MCF 10A (cell line): Measurements from ENCODE around the gene PIP4K2A. TPM values are rescaled to one million over a fixed set of nuclear protein-coding genes. Genes with fewer than 3 reads are reported as not detected.

Experiments used
- BruUV-seq: library from RNA; stranded (reverse); fragments of 400-500 nt; replicated peaks from 2 replicates; lab custom pipeline; 2021; lab: Mats Ljungman, UMichigan
- CTCF ChIA-PET: fragments of 300-600 bp; sonication (Branson Sonifier 250); formaldehyde crosslinking; extraction: SDS; loops from one replicate; lab custom pipeline; 2021; ENCODE audit warnings: antibody characterized with exemption, inconsistent platforms; lab: Yijun Ruan, JAX
- POLR2A ChIA-PET: fragments of 300-600, 350-650 bp; sonication (Branson Sonifier 250); formaldehyde crosslinking; extraction: SDS; loops from one replicate; lab custom pipeline; 2020; ENCODE audit warnings: antibody characterized with exemption, inconsistent platforms; lab: Yijun Ruan, JAX
- DNase-seq: peaks from one replicate; pipeline ENCODE4 v3.0.0-alpha.2; 2018; ENCODE audit not compliant: unreplicated experiment
- H3K27ac Mint-ChIP-seq: one replicate; pipeline ENCODE4 v1.8.0; 2022; ENCODE audit warnings: mild to moderate bottlenecking, low read depth, mixed read lengths; ENCODE audit not compliant: unreplicated experiment
- H3K27me3 Mint-ChIP-seq: one replicate; pipeline ENCODE4 v1.8.0; 2022; ENCODE audit warnings: mixed read lengths; ENCODE audit not compliant: insufficient read depth, unreplicated experiment
- H3K36me3 Mint-ChIP-seq: one replicate; pipeline ENCODE4 v1.8.0; 2022; ENCODE audit warnings: mild to moderate bottlenecking, moderate library complexity, mixed read lengths; ENCODE audit not compliant: insufficient read depth, unreplicated experiment
- H3K4me1 Mint-ChIP-seq: one replicate; pipeline ENCODE4 v1.8.0; 2022; ENCODE audit warnings: mixed read lengths; ENCODE audit not compliant: insufficient read depth, unreplicated experiment
- H3K4me3 Mint-ChIP-seq: one replicate; pipeline ENCODE4 v1.8.0; 2022; ENCODE audit warnings: mild to moderate bottlenecking, moderate library complexity, mixed read lengths; ENCODE audit not compliant: unreplicated experiment
- H3K9me3 Mint-ChIP-seq: one replicate; pipeline ENCODE4 v1.8.0; 2022; ENCODE audit warnings: mixed read lengths; ENCODE audit not compliant: unreplicated experiment
- intact Hi-C: fragments of 100-400 bp; cut with micrococcal nuclease; formaldehyde crosslinking; loops from 2 replicates; pipeline ENCODE4 v1.14.1; 2022
- total RNA-seq: library from RNA; stranded (reverse); gene quantifications from 2 replicates; pipeline ENCODE4 v1.2.3, GENCODE V29; 2022
- TF ChIP-seq, protein P1 (sequence below): fragments of 200-600 bp; IDR thresholded peaks from one replicate; pipeline ENCODE4 v1.8.0; 2022; ENCODE audit warnings: antibody characterized with exemption, mild to moderate bottlenecking; ENCODE audit not compliant: unreplicated experiment

The PIP4K2A gene
- total RNA-seq, 1 experiment from 2014 or later, result 24.2 TPM

DNA sequence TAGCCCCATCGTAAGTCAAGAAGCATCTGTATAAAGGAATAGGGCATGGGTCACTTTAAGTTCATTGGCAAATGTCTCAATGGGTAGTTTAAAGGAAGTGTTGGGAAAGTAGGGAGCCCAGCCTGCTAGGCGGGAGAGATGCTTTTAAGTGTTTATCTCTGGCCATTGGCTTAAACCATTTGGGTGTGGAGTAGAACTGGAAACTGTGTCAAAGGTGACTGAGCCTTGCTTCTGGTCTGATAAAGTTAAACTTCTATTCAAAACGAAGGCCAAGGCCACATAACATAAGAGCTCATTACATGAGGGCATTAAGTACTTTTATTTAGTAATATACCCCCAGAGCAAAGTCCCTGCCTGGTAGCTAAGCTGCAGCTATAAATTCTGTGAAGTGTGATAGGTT is 220.4 kb downstream of the PIP4K2A start:
- H3K27me3 Mint-ChIP-seq, result no peaks in the 10 kb centered on the region
- no peak overlapping the region for H3K27ac Mint-ChIP-seq
- ChIA-PET CTCF (interaction anchor here (0.6 kb wide), 2 partner anchors 10 to 233 kb away, joined by 3 read pairs; no protein-coding TSS in a partner anchor), POLR2A (interaction anchor here (0.6 kb wide), 1 partner anchor 10 kb away, joined by 3 read pairs; no protein-coding TSS in a partner anchor)
- intact Hi-C loops, result no loop called here
- H3K4me3 Mint-ChIP-seq, result no peak overlapping the region
- H3K9me3 Mint-ChIP-seq, result no peaks in the 10 kb centered on the region
- no peaks in the 10 kb centered on the region for H3K36me3 Mint-ChIP-seq
- H3K4me1 Mint-ChIP-seq, result no peaks in the 10 kb centered on the region
- DNase-seq, result no peak
- no TSS peak for BruUV-seq
- TF ChIP-seq, protein P1, sequence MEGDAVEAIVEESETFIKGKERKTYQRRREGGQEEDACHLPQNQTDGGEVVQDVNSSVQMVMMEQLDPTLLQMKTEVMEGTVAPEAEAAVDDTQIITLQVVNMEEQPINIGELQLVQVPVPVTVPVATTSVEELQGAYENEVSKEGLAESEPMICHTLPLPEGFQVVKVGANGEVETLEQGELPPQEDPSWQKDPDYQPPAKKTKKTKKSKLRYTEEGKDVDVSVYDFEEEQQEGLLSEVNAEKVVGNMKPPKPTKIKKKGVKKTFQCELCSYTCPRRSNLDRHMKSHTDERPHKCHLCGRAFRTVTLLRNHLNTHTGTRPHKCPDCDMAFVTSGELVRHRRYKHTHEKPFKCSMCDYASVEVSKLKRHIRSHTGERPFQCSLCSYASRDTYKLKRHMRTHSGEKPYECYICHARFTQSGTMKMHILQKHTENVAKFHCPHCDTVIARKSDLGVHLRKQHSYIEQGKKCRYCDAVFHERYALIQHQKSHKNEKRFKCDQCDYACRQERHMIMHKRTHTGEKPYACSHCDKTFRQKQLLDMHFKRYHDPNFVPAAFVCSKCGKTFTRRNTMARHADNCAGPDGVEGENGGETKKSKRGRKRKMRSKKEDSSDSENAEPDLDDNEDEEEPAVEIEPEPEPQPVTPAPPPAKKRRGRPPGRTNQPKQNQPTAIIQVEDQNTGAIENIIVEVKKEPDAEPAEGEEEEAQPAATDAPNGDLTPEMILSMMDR, result no peak

DNA sequence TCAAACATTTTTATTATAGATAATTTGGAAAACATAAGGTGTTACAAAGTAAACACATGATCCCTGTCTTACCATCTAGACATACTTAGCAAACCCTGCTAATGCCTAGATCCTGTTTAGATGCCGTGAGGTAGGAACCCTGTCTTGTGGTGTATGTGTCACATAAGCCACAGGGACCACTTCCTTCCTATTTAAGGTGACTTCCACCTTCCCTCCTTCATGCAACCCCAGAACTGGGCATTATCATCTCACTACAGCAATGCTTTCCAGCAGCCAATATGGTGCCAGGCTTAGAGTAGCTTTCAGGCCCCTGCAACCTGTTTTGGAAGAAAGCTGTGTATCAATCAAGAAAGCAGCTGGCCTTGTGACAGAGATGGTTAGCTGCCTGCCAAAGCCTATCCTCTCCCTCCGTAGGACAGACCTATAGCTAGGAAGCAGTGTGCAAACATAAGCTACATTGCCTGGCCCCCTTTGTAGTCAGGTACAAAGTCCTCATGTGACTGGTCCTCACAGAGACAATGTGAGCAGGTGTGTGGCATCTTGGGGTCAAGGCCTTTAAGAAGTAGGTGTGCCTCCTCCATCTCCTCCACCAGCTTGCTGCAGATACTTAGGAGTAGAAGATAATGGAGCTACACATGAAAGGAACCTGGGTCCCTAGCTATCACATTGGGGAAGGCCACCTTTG is 222.3 kb downstream of the PIP4K2A start:
- no TSS peak for BruUV-seq

DNA sequence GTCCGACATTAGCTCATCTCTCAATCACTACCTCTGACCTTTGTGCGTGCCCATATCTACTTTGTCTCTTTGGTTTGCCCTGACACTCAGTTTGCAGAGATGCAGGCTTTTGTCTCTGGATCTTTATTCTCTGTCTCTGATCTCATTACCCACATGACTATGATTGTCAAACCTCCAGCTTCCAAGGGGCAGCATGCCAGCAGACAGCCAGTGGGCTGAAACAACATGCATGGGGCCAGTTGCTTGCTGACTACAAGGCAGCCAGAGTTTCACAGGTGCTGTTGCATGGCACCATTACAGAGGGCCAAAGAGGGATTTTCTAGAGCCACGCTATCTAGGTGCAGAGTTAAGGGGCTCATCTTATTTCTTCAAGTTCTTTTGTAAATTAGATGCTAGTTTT is 222.9 kb downstream of the PIP4K2A start:
- TF ChIP-seq, protein P1, result no peak
- no peaks in the 10 kb centered on the region for H3K4me1 Mint-ChIP-seq
- H3K27me3 Mint-ChIP-seq, result no peaks in the 10 kb centered on the region
- H3K36me3 Mint-ChIP-seq, result no peaks in the 10 kb centered on the region
- POLR2A ChIA-PET, result no interaction called here
- no peaks in the 10 kb centered on the region for H3K9me3 Mint-ChIP-seq
- DNase-seq, result no peak
- no TSS peak for BruUV-seq
- intact Hi-C loops, result no loop called here
- CTCF ChIA-PET, result interaction anchor here (0.6 kb wide), 1 partner anchor 48 kb away, joined by 3 read pairs; no protein-coding TSS in a partner anchor
- no peak overlapping the region for H3K4me3 Mint-ChIP-seq
- H3K27ac Mint-ChIP-seq, result no peak overlapping the region

More for the DNA sequence above, 222.3 kb downstream of the PIP4K2A start:
- intact Hi-C loops, result no loop called here
- no peaks in the 10 kb centered on the region for H3K36me3 Mint-ChIP-seq
- H3K4me3 Mint-ChIP-seq, result no peak overlapping the region
- H3K9me3 Mint-ChIP-seq, result no peaks in the 10 kb centered on the region
- TF ChIP-seq, protein P1, result no peak
- no peaks in the 10 kb centered on the region for H3K4me1 Mint-ChIP-seq
- no peak for DNase-seq
- ChIA-PET CTCF (interaction anchor here (0.9 kb wide), 1 partner anchor 94 kb away, joined by 3 read pairs; no protein-coding TSS in a partner anchor), POLR2A (no interaction called here)
- no peaks in the 10 kb centered on the region for H3K27me3 Mint-ChIP-seq
- H3K27ac Mint-ChIP-seq, result no peak overlapping the region

- Mint-ChIP-seq H3K9me3 (no peaks in the 10 kb centered on the region), H3K4me3 (no peak overlapping the region), H3K36me3 (no peaks in the 10 kb centered on the region), H3K27me3 (no peaks in the 10 kb centered on the region), H3K27ac (no peak overlapping the region), H3K4me1 (no peaks in the 10 kb centered on the region)
- intact Hi-C loops, result no loop called here
- no peak for DNase-seq
- ChIA-PET POLR2A (no interaction called here), CTCF (no interaction called here)
- TF ChIP-seq, protein P1, result no peak
- no TSS peak for BruUV-seq
Measured at GRCh38 chr10:22489975-22490374, 224.4 kb downstream of the PIP4K2A start.
